ENCODE results near the gene L3MBTL1. TPM values are rescaled to one million over a fixed set of nuclear protein-coding genes. Genes with fewer than 3 reads are reported as not detected.

L3MBTL1 gene
- total and polyA plus RNA-seq, 2 of the 4 experiments (the other 2 are of a cell fraction), result 2.2 to 4.5 TPM

DNA sequence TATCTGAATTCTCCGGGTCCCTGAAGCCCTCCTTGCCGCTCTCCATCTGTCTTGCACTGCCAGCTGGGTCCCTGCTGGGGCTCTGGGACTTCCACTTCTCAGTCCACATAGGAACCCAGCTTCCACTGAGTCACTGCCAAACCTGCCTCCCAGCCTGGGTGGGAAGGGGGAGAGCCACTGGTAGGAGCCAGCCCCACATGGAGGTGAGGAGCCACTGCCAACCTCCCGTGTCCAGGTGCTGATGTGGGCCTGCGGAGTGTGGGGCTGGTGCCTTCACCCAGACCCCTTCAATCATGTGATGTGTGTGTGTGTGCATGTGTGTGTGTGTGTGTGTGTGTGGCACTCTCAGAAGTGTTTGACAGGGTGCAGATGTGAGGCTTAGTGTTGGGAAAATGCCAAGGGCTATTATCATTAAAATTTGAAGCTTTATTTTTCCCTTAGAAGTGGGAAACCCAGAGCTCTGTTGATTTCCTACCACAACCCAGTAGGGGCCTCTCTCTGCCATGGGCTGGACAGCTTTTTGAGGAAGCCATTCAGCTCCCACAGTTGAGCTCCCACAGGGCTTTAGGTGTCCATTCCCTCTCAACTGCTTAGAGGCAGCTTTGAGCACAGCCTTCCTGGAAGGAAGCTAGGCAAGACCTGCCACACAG, 42.0 kb downstream of the L3MBTL1 start:
- Histone ChIP-seq H3K9me1 (ENCODE audit: insufficient read depth, low read length) (no peaks in the 10 kb centered on the region), H2BK5ac (ENCODE audit: low read depth, low read length, poor library complexity, severe bottlenecking) (no peak overlapping the region), H3K23ac (ENCODE audit: low read depth, low read length) (no peak overlapping the region), H3K18ac (ENCODE audit: low read depth, low read length) (no peak overlapping the region), H4K5ac (ENCODE audit: low read depth, low read length) (no peak overlapping the region), H2BK15ac (ENCODE audit: low read depth, low read length) (no peak overlapping the region), H2AK5ac (ENCODE audit: low read depth, low read length) (no peak overlapping the region), H3K27ac (ENCODE audit: insufficient read depth, low read length) (no peak overlapping the region), H3K36me3 (ENCODE audit: control insufficient read depth, insufficient read depth, low read length) (no peaks in the 10 kb centered on the region), H3K56ac (ENCODE audit: extremely low read depth, insufficient read depth, low read length) (no peak overlapping the region), H3K9ac (ENCODE audit: low read depth, low read length) (no peak overlapping the region), H3K9me3 (ENCODE audit: control insufficient read depth, insufficient read depth, low read length) (peaks cover 6% of the 10 kb centered on the region), H3K4me2 (ENCODE audit: low read depth, low read length) (no peak overlapping the region), H2BK120ac (ENCODE audit: low read depth, low read length) (no peak overlapping the region), H3K4ac (ENCODE audit: low read depth, low read length) (no peak overlapping the region), H4K91ac (ENCODE audit: insufficient read depth, low read depth, low read length) (no peak overlapping the region), H3K14ac (replicated peaks; ENCODE audit: low read depth, low read length) (no peak overlapping the region), H3K4me1 (ENCODE audit: control insufficient read depth, insufficient read depth, low read length) (no peaks in the 10 kb centered on the region), H2BK20ac (ENCODE audit: low read depth, low read length) (no peak overlapping the region), H2AK9ac (replicated peaks; ENCODE audit: low read depth, low read length, poor library complexity) (no peak overlapping the region), H4K8ac (ENCODE audit: low read depth in 2 of 2, low read length in 2 of 2) (no peak overlapping the region), H3K4me3 (ENCODE audit: insufficient read depth, low read depth, low read length) (no peak overlapping the region), H3K79me1 (ENCODE audit: low read depth in 1 of 2, low read length in 2 of 2) (no peaks in the 10 kb centered on the region), H2AFZ (replicated peaks; ENCODE audit: low read length, poor library complexity) (no peak overlapping the region), H4K20me1 (ENCODE audit: insufficient read depth, low read length) (no peaks in the 10 kb centered on the region), H3K27me3 (ENCODE audit: control insufficient read depth, insufficient read depth, low read length) (no peaks in the 10 kb centered on the region; the same call in 1 of the 2 replicates)
- POLR2A ChIA-PET (ENCODE audit: unreplicated experiment), result interaction anchor here (0.6 kb wide), 1 partner anchor 34 kb away, joined by 4 read pairs; no protein-coding TSS in a partner anchor
- intact Hi-C loops (cut with micrococcal nuclease) (no loop called here), dilution Hi-C loops (cut with HindIII; ENCODE audit: low sequenced_read_pairs, unreplicated experiment) (no loop called here), in situ Hi-C loops (cut with MboI; ENCODE audit: low sequenced_read_pairs) (no loop called here)
- DNase-seq (no peak), ATAC-seq (ENCODE audit: low read depth) (no peak)
- no CpG with 5 or more reads among the region's 4 CpGs for whole genome bisulfite sequencing, 2 experiments (ENCODE audit: extremely low coverage in 2 of 2, insufficient read length in 1 of 2)
- BruUV-seq (replicated peaks), result no TSS peak
- TF ChIP-seq CHD1 (IDR thresholded peaks at IDR 0.05; ENCODE audit: low read depth, low read length) (no peak), FOS (IDR thresholded peaks at IDR 0.05; ENCODE audit: low read depth, low read length) (no peak), MXI1 (IDR thresholded peaks at IDR 0.05; ENCODE audit: borderline replicate concordance, low read depth, low read length) (no peak), CEBPB (IDR thresholded peaks at IDR 0.05; ENCODE audit: low read depth, low read length) (no peak), POLR2A (IDR thresholded peaks at IDR 0.05; ENCODE audit: low read depth, low read length) (no peak), USF2 (IDR thresholded peaks at IDR 0.05; ENCODE audit: low read depth, low read length) (no peak), MAFK (IDR thresholded peaks at IDR 0.05; ENCODE audit: low read depth, low read length) (no peak), ELK1 (IDR thresholded peaks at IDR 0.05; ENCODE audit: borderline replicate concordance, low read depth, low read length) (no peak), MAZ (IDR thresholded peaks at IDR 0.05; ENCODE audit: borderline replicate concordance, low read depth, low read length) (no peak), BHLHE40 (IDR thresholded peaks at IDR 0.05; ENCODE audit: low read depth, low read length) (no peak), RAD21 (IDR thresholded peaks at IDR 0.05; ENCODE audit: low read length) (no peak), SMC3 (IDR thresholded peaks at IDR 0.05; ENCODE audit: low read depth, low read length) (no peak), CTCF (conservative IDR thresholded peaks at IDR 0.05; ENCODE audit: low read depth, low read length) (no peak), RFX5 (IDR thresholded peaks at IDR 0.05; ENCODE audit: low read depth, low read length) (no peak), NFE2L2 (IDR thresholded peaks at IDR 0.05; ENCODE audit: low read depth, low read length) (no peak), RCOR1 (IDR thresholded peaks at IDR 0.05; ENCODE audit: insufficient replicate concordance, low read length) (no peak)
- CTCF ChIA-PET, result no interaction called here

All from IMR-90 (cell line).